GM12878 (cell line): ENCODE results near the gene STPG4. TPM values are rescaled to one million over a fixed set of nuclear protein-coding genes. Genes with fewer than 3 reads are reported as not detected.

ENCODE experiments used
- ATAC-seq: fragments of 200-7000 bp; cut with Tn5 transposase; 3 replicates; pipeline ENCODE4 v1.9.1; 2020; ENCODE audit warnings: mild to moderate bottlenecking, moderate library complexity
- BruUV-seq: library from RNA; stranded (reverse); fragments of 400-500 nt; replicated peaks from 2 replicates; lab custom pipeline; 2021; lab: Mats Ljungman, UMichigan
- CTCF ChIA-PET: fragments of 300-600 bp; sonication (Branson Sonifier 250); formaldehyde crosslinking; extraction: SDS; loops from one replicate; lab custom pipeline; 2021; ENCODE audit warnings: inconsistent platforms; lab: Yijun Ruan, JAX
- POLR2A ChIA-PET: fragments of 350-600 bp; formaldehyde crosslinking; extraction: SDS; loops from one replicate; lab custom pipeline; 2021; ENCODE audit warnings: inconsistent platforms; lab: Charles Lee
- RAD21 ChIA-PET: fragments of 300-600 bp; sonication (Branson Sonifier 250); formaldehyde crosslinking; loops from one replicate; lab custom pipeline; 2023; ENCODE audit warnings: antibody characterized with exemption; ENCODE audit not compliant: unreplicated experiment; lab: Charles Lee
- SMC1A ChIA-PET: fragments of 300-600 bp; sonication (Branson Sonifier 250); formaldehyde crosslinking; loops from one replicate; lab custom pipeline; 2023; ENCODE audit not compliant: unreplicated experiment, uncharacterized antibody; lab: Charles Lee
- DNase-seq: peaks from one replicate; pipeline ENCODE4 v3.0.0-alpha.2; 2011; ENCODE audit warnings: low read depth, low spot score
- FAIRE-seq: peaks from 3 replicates; lab custom pipeline; 2011; peaks lifted over from hg19 to GRCh38; lab: Jason Lieb, UNC
- H2AFZ ChIP-seq: 2 replicates; pipeline ENCODE4 v1.6.0; 2011; ENCODE audit warnings: low read depth, low read length, control low read depth; ENCODE audit not compliant: control insufficient read depth
- H3K27ac ChIP-seq: 2 replicates; pipeline ENCODE4 v1.5.1; 2011; ENCODE audit warnings: control low read depth; ENCODE audit not compliant: control insufficient read depth, insufficient read depth
- H3K27me3 ChIP-seq, 2 experiments: replicated peaks in 1 of 2; 2 replicates each; pipeline versions ENCODE4 v1.6.0 to v1.6.1; 2011; ENCODE audit warnings: low read length in 1 of 2; ENCODE audit not compliant: control insufficient read depth in 2 of 2, insufficient read depth in 2 of 2
- H3K36me3 ChIP-seq, 2 experiments: 2 replicates each; pipeline ENCODE4 v1.5.1; 2011; ENCODE audit warnings: low read length in 1 of 2; ENCODE audit not compliant: control insufficient read depth in 2 of 2, insufficient read depth in 2 of 2
- H3K4me1 ChIP-seq: 2 replicates; pipeline ENCODE4 v1.6.1; 2011; ENCODE audit warnings: mild to moderate bottlenecking, low read length, moderate library complexity, mixed read lengths; ENCODE audit not compliant: control insufficient read depth, insufficient read depth
- H3K4me2 ChIP-seq: 2 replicates; pipeline ENCODE4 v1.6.0; 2011; ENCODE audit warnings: control low read depth; ENCODE audit not compliant: control insufficient read depth, insufficient read depth
- H3K4me3 ChIP-seq: fragments of 200-600 bp; sonication (generic); 2 replicates; pipeline ENCODE4 v1.5.1; 2016
- H3K79me2 ChIP-seq: 2 replicates; pipeline ENCODE4 v1.6.0; 2011; ENCODE audit warnings: low read length; ENCODE audit not compliant: control insufficient read depth, insufficient read depth
- H3K9ac ChIP-seq: 2 replicates; pipeline ENCODE4 v1.8.0; 2011; ENCODE audit warnings: low read length, control low read depth, mixed read lengths; ENCODE audit not compliant: control insufficient read depth, insufficient read depth
- H3K9me3 ChIP-seq: replicated peaks from 3 replicates; pipeline ENCODE4 v1.5.1; 2011; ENCODE audit warnings: mild to moderate bottlenecking, low read length; ENCODE audit not compliant: control insufficient read depth, insufficient read depth
- H4K20me1 ChIP-seq: 2 replicates; pipeline ENCODE4 v1.6.0; 2011; ENCODE audit not compliant: control insufficient read depth, insufficient read depth
- ASH2L ChIP-seq: fragments of 300-600, 200-600 bp; sonication (generic); IDR thresholded peaks from 2 replicates; pipeline ENCODE4 v1.6.1; 2017; ENCODE audit warnings: low read depth, mild to moderate bottlenecking, borderline replicate concordance
- ETV6 ChIP-seq, 2 experiments: fragments of 450-650 bp in 1 of 2; IDR thresholded peaks in 1 of 2; conservative IDR thresholded peaks in 1 of 2; 2 replicates each; pipeline ENCODE4 v1.6.1; 2014; ENCODE audit warnings: antibody characterized with exemption in 1 of 2, borderline replicate concordance in 1 of 2, low read depth in 1 of 2, mild to moderate bottlenecking in 1 of 2, moderate library complexity in 1 of 2
- FOXK2 ChIP-seq: fragments of 450-650 bp; IDR thresholded peaks from 2 replicates; pipeline ENCODE4 v1.6.1; 2017; ENCODE audit warnings: mild to moderate bottlenecking, moderate library complexity
- FOXM1 ChIP-seq: IDR thresholded peaks from 2 replicates; pipeline ENCODE4 v1.6.1; 2012; ENCODE audit warnings: low read depth, mild to moderate bottlenecking, inconsistent platforms, low read length, moderate library complexity
- IKZF1 ChIP-seq: fragments of 450-650 bp; conservative IDR thresholded peaks from 2 replicates; pipeline ENCODE4 v1.6.1; 2017; ENCODE audit warnings: antibody characterized with exemption, mild to moderate bottlenecking
- NFYB ChIP-seq: IDR thresholded peaks from 2 replicates; pipeline ENCODE4 v1.6.1; 2011; ENCODE audit warnings: low read depth, mild to moderate bottlenecking, low read length, improper control_type of control experiment, moderate library complexity; ENCODE audit not compliant: insufficient read depth
- NR2C2 ChIP-seq: IDR thresholded peaks from 2 replicates; pipeline ENCODE4 v1.6.1; 2011; ENCODE audit warnings: borderline replicate concordance, low read depth; ENCODE audit not compliant: control insufficient read depth, insufficient read length
- PKNOX1 ChIP-seq: fragments of 450-650 bp; IDR thresholded peaks from 2 replicates; pipeline ENCODE4 v1.6.1; 2016; ENCODE audit warnings: mild to moderate bottlenecking
- RAD21 ChIP-seq: IDR thresholded peaks from 2 replicates; pipeline ENCODE4 v1.6.1; 2011; ENCODE audit warnings: mild to moderate bottlenecking, low read depth, low read length, moderate library complexity; ENCODE audit not compliant: insufficient read depth
- SIX5 ChIP-seq: IDR thresholded peaks from 2 replicates; pipeline ENCODE4 v1.6.1; 2011; ENCODE audit warnings: mild to moderate bottlenecking, low read depth, low read length, moderate library complexity; ENCODE audit not compliant: severe bottlenecking
- SMAD5 ChIP-seq: IDR thresholded peaks from 2 replicates; pipeline ENCODE4 v1.6.1; 2016; ENCODE audit warnings: antibody characterized with exemption, low read depth
- ZNF622 ChIP-seq: fragments of 450-650 bp; IDR thresholded peaks from 2 replicates; pipeline ENCODE4 v1.6.1; 2017; ENCODE audit warnings: mild to moderate bottlenecking, inconsistent platforms
- WGBS: methylation state at CpG from one replicate; pipeline ENCODE4 v1.1.6; 2016; ENCODE audit warnings: low lambda C conversion rate; ENCODE audit not compliant: insufficient replicate concordance, insufficient coverage; ENCODE audit errors: missing lambda C conversion rate; 5-methylcytosine and 5-hydroxymethylcytosine counted together
- in situ Hi-C: fragments of 300-500 bp; cut with MboI; formaldehyde crosslinking; loops from 9 replicates; pipeline ENCODE4 v1.14.3; 2018; ENCODE audit warnings: mixed read lengths
- intact Hi-C: fragments of 100-400 bp; cut with micrococcal nuclease; formaldehyde crosslinking; loops from one replicate; pipeline ENCODE4 v1.14.2; 2022; ENCODE audit not compliant: unreplicated experiment
- polyA plus RNA-seq, 11 experiments: library from polyadenylated mRNA; depleted of rRNA in 4 of 11; unstranded in 6 of 11; stranded (reverse) in 5 of 11; fragments of >200 nt; fragmentation: Nextera tagmentation in 4 of 11; fragmentation: Illumina TruSeq in 1 of 11; extraction: Ambion mirVana in 4 of 11; extraction: Trizol in 1 of 11; gene quantifications; 1 replicate in 1 of 11; 2 replicates in 10 of 11; pipeline versions ENCODE4 v1.2.1 to v1.2.3, GENCODE V29; 2011 to 2016; ENCODE audit warnings: inconsistent platforms in 2 of 11, missing spikeins in 2 of 11, low read depth in 1 of 11
- total RNA-seq, 4 experiments: library from RNA; depleted of rRNA in 3 of 4; stranded (reverse); fragments of >200 nt in 3 of 4; fragmentation: Illumina TruSeq in 1 of 4; extraction: Trizol in 1 of 4; gene quantifications; 2 replicates each; pipeline versions ENCODE4 v1.2.1 to v1.2.3, GENCODE V29; 2013 to 2021
- TF ChIP-seq, protein P1 (sequence below): IDR thresholded peaks from 2 replicates; pipeline ENCODE4 v1.6.1; 2012; ENCODE audit warnings: low read depth, low read length, improper control_type of control experiment
- TF ChIP-seq, protein P2 (sequence below): fragments of 450-650 bp; formaldehyde crosslinking; IDR thresholded peaks from 2 replicates; pipeline ENCODE4 v1.4.0; 2020; ENCODE audit warnings: mild to moderate bottlenecking, moderate library complexity
- TF ChIP-seq, protein P3 (sequence below): fragments of 150-350 bp; IDR thresholded peaks from 2 replicates; pipeline ENCODE4 v1.6.1; 2016; ENCODE audit warnings: low read depth, low read length

Gene STPG4
- total and polyA plus RNA-seq, 10 of the 15 experiments (the other 5 are each of a cell fraction or from before 2014, with no cell fraction given): 0.10 to 0.29 (median 0.19) TPM; not detected in 3

DNA sequence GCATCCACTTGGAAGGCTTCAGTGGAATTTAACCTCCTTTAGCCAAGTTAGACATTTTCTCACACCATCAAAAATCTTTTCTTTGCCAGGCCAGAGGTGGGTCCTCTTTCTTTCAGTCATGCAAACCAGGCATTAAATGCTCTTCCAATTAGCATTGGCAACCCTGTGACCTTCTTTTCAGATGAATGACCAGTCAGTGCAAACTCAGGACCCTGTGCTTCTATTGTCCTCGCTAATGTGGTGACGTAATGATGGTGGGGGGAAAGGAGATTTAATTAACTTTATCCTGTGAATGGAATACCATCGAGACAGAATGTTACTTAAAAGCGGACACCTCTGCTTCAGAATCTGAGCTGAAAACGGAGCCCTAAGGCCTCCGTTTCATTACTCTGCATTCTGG, 23.2 kb upstream of the STPG4 start (continued):
- TF ChIP-seq RAD21 (no peak), SMAD5 (no peak), SIX5 (no peak), NR2C2 (no peak), FOXM1 (no peak), ASH2L (no peak), PKNOX1 (no peak), IKZF1 (no peak), FOXK2 (no peak), ZNF622 (no peak)
- TF ChIP-seq, protein P1, sequence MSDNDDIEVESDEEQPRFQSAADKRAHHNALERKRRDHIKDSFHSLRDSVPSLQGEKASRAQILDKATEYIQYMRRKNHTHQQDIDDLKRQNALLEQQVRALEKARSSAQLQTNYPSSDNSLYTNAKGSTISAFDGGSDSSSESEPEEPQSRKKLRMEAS: no peak

DNA sequence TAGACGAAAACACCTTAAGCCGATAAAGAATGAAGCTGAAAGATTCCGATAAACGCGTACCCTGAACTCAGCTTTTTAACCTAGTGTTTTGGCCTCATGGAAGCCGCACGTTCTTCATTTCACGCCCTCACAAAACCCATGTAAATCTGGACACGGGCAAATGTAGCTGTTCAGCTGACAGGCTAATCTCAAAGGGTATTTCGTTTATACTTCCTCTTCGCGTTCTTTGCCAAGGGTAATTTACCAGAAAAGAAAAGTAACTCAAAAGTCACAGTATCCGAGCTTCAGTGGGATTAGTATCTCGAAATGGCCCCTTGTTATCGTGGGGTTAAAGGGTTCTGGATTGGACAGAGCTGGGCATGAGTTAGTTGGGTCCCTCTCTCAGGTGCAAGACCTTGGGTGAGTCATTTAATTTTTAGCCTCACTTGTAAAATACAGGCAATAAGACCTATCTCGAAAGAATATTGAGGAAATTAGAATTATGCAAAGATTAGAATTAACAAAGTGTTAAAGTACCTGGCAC, 22.0 kb upstream of the STPG4 start:
- POLR2A ChIA-PET: interaction anchor here (1.3 kb wide), 1 partner anchor 133 kb away, joined by 5 read pairs; no protein-coding TSS in a partner anchor
- peak overlapping the region; percentile 73 for H3K4me2 ChIP-seq
- RAD21 ChIA-PET: interaction anchor here (0.5 kb wide), 1 partner anchor 24 kb away, joined by 3 read pairs; no protein-coding TSS in a partner anchor
- peak overlapping the region; percentile 98 for H3K4me3 ChIP-seq
- H3K79me2 ChIP-seq: peaks cover 42% of the 10 kb centered on the region
- FAIRE-seq (peak; percentile 23), ATAC-seq (peak; percentile 7), DNase-seq (no peak)
- H4K20me1 ChIP-seq: peaks cover 6% of the 10 kb centered on the region
- BruUV-seq: TSS peak; percentile 93
- SMC1A ChIA-PET: no interaction called here
- peak overlapping the region; percentile 95 for H3K9ac ChIP-seq
- peak overlapping the region; percentile 80 for H2AFZ ChIP-seq
- under 1% methylated on average over 16 of the region's 16 CpGs for WGBS
- CTCF ChIA-PET: no interaction called here
- H3K36me3 ChIP-seq: peaks cover 0 to 6% of the 10 kb centered on the region in 2 experiments; a peak in 1 of 4 replicates
- in situ Hi-C loops (no loop called here), intact Hi-C loops (no loop called here)
- H3K4me1 ChIP-seq: peaks cover 9% of the 10 kb centered on the region
- peak overlapping the region; percentile 100 for H3K27ac ChIP-seq
- H3K27me3 ChIP-seq: no peaks in the 10 kb centered on the region
- H3K9me3 ChIP-seq: no peaks in the 10 kb centered on the region
- TF ChIP-seq NFYB (no peak), ETV6 (conservative IDR thresholded peaks at IDR 0.05 in 1 of 2, IDR thresholded peaks at IDR 0.05 in 1 of 2; ENCODE audit: borderline replicate concordance in 1 of 2, low read depth in 1 of 2) (no peak)
- TF ChIP-seq, protein P2, sequence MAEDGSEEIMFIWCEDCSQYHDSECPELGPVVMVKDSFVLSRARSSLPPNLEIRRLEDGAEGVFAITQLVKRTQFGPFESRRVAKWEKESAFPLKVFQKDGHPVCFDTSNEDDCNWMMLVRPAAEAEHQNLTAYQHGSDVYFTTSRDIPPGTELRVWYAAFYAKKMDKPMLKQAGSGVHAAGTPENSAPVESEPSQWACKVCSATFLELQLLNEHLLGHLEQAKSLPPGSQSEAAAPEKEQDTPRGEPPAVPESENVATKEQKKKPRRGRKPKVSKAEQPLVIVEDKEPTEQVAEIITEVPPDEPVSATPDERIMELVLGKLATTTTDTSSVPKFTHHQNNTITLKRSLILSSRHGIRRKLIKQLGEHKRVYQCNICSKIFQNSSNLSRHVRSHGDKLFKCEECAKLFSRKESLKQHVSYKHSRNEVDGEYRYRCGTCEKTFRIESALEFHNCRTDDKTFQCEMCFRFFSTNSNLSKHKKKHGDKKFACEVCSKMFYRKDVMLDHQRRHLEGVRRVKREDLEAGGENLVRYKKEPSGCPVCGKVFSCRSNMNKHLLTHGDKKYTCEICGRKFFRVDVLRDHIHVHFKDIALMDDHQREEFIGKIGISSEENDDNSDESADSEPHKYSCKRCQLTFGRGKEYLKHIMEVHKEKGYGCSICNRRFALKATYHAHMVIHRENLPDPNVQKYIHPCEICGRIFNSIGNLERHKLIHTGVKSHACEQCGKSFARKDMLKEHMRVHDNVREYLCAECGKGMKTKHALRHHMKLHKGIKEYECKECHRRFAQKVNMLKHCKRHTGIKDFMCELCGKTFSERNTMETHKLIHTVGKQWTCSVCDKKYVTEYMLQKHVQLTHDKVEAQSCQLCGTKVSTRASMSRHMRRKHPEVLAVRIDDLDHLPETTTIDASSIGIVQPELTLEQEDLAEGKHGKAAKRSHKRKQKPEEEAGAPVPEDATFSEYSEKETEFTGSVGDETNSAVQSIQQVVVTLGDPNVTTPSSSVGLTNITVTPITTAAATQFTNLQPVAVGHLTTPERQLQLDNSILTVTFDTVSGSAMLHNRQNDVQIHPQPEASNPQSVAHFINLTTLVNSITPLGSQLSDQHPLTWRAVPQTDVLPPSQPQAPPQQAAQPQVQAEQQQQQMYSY (CRISPR knock-in tag): no peak
- TF ChIP-seq, protein P3, sequence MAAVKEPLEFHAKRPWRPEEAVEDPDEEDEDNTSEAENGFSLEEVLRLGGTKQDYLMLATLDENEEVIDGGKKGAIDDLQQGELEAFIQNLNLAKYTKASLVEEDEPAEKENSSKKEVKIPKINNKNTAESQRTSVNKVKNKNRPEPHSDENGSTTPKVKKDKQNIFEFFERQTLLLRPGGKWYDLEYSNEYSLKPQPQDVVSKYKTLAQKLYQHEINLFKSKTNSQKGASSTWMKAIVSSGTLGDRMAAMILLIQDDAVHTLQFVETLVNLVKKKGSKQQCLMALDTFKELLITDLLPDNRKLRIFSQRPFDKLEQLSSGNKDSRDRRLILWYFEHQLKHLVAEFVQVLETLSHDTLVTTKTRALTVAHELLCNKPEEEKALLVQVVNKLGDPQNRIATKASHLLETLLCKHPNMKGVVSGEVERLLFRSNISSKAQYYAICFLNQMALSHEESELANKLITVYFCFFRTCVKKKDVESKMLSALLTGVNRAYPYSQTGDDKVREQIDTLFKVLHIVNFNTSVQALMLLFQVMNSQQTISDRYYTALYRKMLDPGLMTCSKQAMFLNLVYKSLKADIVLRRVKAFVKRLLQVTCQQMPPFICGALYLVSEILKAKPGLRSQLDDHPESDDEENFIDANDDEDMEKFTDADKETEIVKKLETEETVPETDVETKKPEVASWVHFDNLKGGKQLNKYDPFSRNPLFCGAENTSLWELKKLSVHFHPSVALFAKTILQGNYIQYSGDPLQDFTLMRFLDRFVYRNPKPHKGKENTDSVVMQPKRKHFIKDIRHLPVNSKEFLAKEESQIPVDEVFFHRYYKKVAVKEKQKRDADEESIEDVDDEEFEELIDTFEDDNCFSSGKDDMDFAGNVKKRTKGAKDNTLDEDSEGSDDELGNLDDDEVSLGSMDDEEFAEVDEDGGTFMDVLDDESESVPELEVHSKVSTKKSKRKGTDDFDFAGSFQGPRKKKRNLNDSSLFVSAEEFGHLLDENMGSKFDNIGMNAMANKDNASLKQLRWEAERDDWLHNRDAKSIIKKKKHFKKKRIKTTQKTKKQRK: no peak
